ENCODE data around the gene AP4B1. TPM values are rescaled to one million over a fixed set of nuclear protein-coding genes. Genes with fewer than 3 reads are reported as not detected.

AP4B1 gene
- total and polyA plus RNA-seq, 9 of the 15 experiments (the other 6 are each of a cell fraction or from before 2014, with no cell fraction given): 15.8 to 36.5 (median 24.6) TPM

GRCh38 chr1:113935970-113936369, 31.4 kb upstream of the AP4B1 start (continued):
- no peak for TF ChIP-seq ZNF76 (CRISPR knock-in tag; IDR thresholded peaks at IDR 0.05; ENCODE audit: borderline replicate concordance)
- TF ChIP-seq ZNF175 (CRISPR knock-in tag; IDR thresholded peaks at IDR 0.05; ENCODE audit: low read depth): no peak

GRCh38 chr1:113935176-113935575, 30.6 kb upstream of the AP4B1 start:
- POLR2A ChIA-PET: no interaction called here
- CTCF ChIA-PET (ENCODE audit: low intra/inter-chr PET ratio): no interaction called here
- 84% methylated on average over 1 of the region's 1 CpG for whole genome bisulfite sequencing (ENCODE audit: insufficient coverage, low coverage, missing lambda C conversion rate)
- no peak for DNase-seq (ENCODE audit: extremely low read depth in 1 of 4, low spot score in 3 of 4)
- no peak overlapping the region for H3K4me3 ChIP-seq
- no peak overlapping the region for H3K4me2 ChIP-seq (ENCODE audit: insufficient read depth, low read length)
- no TSS peak for BruUV-seq (replicated peaks)
- H3K4me1 ChIP-seq (replicated peaks in 1 of 2; ENCODE audit: control insufficient read depth in 2 of 2, insufficient read depth in 2 of 2, low read length in 2 of 2): peaks cover 21 to 38% of the 10 kb centered on the region in 2 experiments
- no peaks in the 10 kb centered on the region for H3K27me3 ChIP-seq (ENCODE audit: control insufficient read depth in 2 of 2, insufficient read depth in 2 of 2, low read length in 2 of 2)
- no peak overlapping the region for H2AFZ ChIP-seq (ENCODE audit: low read depth, low read length)
- ATAC-seq: no peak
- H3K9me3 ChIP-seq (replicated peaks; ENCODE audit: control insufficient read depth, insufficient read depth, low read depth, low read length): no peaks in the 10 kb centered on the region
- H3K9ac ChIP-seq (ENCODE audit: insufficient read depth in 1 of 2, low read depth in 2 of 2, low read length in 2 of 2): no peak overlapping the region
- FAIRE-seq: no peak
- peaks cover 18% of the 10 kb centered on the region for H4K20me1 ChIP-seq (replicated peaks; ENCODE audit: control insufficient read depth, insufficient read depth, low read length)
- intact Hi-C loops (cut with micrococcal nuclease) (loop anchor here (10.0 kb wide), 1 partner anchor 180 kb away; the partner anchor contains the start of gene PHTF1), in situ Hi-C loops (cut with MboI) (no loop called here)
- H3K79me2 ChIP-seq (ENCODE audit: control insufficient read depth, insufficient read depth, low read length): peaks cover 100% of the 10 kb centered on the region
- H3K9me1 ChIP-seq (ENCODE audit: control insufficient read depth, insufficient read depth, low read length): no peaks in the 10 kb centered on the region
- no peak overlapping the region for H3K27ac ChIP-seq (ENCODE audit: extremely low read depth, low read depth, low read length)
- peaks cover 39% of the 10 kb centered on the region for H3K36me3 ChIP-seq (ENCODE audit: control insufficient read depth, insufficient read depth, low read length)
- no peak for TF ChIP-seq PTTG1 (tag; IDR thresholded peaks at IDR 0.05; ENCODE audit: low read depth)
- no peak for TF ChIP-seq CREM (IDR thresholded peaks at IDR 0.05; ENCODE audit: low read depth)
- TF ChIP-seq ZNF444 (CRISPR knock-in tag; IDR thresholded peaks at IDR 0.05): no peak
- TF ChIP-seq SRSF3 (IDR thresholded peaks at IDR 0.05; ENCODE audit: insufficient read depth, low read length): no peak
- TF ChIP-seq ZEB2 (IDR thresholded peaks at IDR 0.05): no peak
- no peak for TF ChIP-seq ZNF398 (CRISPR knock-in tag; IDR thresholded peaks at IDR 0.05)
- TF ChIP-seq ZBTB11 (CRISPR knock-in tag; IDR thresholded peaks at IDR 0.05): peak in 1 of 3 experiments; percentile 59; a peak in 2 of 6 replicates
- no peak for TF ChIP-seq ZNF57 (CRISPR knock-in tag; IDR thresholded peaks at IDR 0.05)
- no peak for TF ChIP-seq ZNF644 (tag; IDR thresholded peaks at IDR 0.05; ENCODE audit: low read depth)
- TF ChIP-seq DDX20 (tag; IDR thresholded peaks at IDR 0.05; ENCODE audit: low read depth): no peak
- TF ChIP-seq RBM25 (IDR thresholded peaks at IDR 0.05; ENCODE audit: low read depth, low read length, severe bottlenecking): peak; percentile 64
- no peak for TF ChIP-seq ZNF79 (CRISPR knock-in tag; IDR thresholded peaks at IDR 0.05; ENCODE audit: low read depth)
- no peak for TF ChIP-seq ZNF76 (CRISPR knock-in tag; IDR thresholded peaks at IDR 0.05; ENCODE audit: borderline replicate concordance)
- peak; percentile 88 for TF ChIP-seq BCOR (IDR thresholded peaks at IDR 0.05)
- 0 out of 2 replicates have a peak, but pooled peaks have one; percentile 45 for TF ChIP-seq HDAC2 (IDR thresholded peaks at IDR 0.05)

Data from K562 (cell line).